ENCODE data around the gene SNX13.

- no peak for TF ChIP-seq CTCF (IDR thresholded peaks at IDR 0.05; ENCODE audit: low read length)
- TF ChIP-seq EZH2 (IDR thresholded peaks at IDR 0.05; ENCODE audit: borderline replicate concordance, low read length) = no peak
These were observed 57.6 kb downstream of the SNX13 start for GRCh38 chr7:17882685-17883084.

All from OCI-LY1 (cell line).